ENCODE measurements around the gene TDRD10.
"Not testable (repeated sequence)": the region's sequence is repeated elsewhere in the genome, so short reads cannot be mapped to it uniquely, and the experiment has no call there.

The TDRD10 gene

DNA sequence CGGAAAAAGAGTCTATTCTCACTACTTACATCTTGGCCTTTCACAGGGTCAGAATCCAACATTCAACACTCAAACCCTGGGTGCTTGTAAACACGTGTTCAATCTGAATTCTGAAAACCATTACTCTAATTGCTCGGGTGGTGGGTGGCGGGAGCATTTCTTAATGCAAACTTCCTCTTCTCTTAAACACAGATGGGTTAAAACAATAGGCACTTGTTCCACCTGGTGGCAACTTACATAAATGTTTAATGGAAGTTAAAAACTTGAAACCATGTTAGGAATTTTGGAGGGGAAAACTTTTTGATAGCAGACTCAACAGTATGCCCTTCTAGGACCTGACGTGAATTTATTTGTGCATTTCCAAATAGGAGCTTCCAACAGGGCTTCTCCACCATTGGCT, 23.4 kb upstream of the TDRD10 start:
- no peak for DNase-seq (ENCODE audit: low read depth in 4 of 4, low spot score in 1 of 4)

GRCh38 chr1:154479764-154480421, 22.1 kb upstream of the TDRD10 start:
- DNase-seq (ENCODE audit: low read depth in 4 of 4, low spot score in 1 of 4): peak in 3 of 4 experiments; percentile 34 to 52 (median 41)

DNA sequence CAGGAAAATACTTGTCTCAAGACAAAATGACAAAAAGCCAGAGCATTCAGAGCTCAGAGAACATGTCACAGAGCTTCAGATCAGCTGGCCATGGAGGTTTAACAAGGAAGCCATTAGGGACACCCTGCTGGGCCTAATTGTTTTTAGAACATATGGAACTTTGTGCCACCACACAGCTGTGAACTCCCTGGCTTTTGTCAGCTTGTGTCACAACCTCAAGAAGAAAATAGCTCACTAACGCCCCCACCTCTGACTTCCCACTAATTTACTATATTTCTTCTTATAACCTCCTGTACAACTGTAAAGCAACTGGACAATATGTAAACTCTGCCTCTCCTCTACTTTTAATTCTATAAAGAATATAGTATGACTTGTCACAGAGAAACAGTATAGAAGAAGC, 21.0 kb upstream of the TDRD10 start:
- no peak for DNase-seq (ENCODE audit: low read depth in 4 of 4, low spot score in 1 of 4)

DNA sequence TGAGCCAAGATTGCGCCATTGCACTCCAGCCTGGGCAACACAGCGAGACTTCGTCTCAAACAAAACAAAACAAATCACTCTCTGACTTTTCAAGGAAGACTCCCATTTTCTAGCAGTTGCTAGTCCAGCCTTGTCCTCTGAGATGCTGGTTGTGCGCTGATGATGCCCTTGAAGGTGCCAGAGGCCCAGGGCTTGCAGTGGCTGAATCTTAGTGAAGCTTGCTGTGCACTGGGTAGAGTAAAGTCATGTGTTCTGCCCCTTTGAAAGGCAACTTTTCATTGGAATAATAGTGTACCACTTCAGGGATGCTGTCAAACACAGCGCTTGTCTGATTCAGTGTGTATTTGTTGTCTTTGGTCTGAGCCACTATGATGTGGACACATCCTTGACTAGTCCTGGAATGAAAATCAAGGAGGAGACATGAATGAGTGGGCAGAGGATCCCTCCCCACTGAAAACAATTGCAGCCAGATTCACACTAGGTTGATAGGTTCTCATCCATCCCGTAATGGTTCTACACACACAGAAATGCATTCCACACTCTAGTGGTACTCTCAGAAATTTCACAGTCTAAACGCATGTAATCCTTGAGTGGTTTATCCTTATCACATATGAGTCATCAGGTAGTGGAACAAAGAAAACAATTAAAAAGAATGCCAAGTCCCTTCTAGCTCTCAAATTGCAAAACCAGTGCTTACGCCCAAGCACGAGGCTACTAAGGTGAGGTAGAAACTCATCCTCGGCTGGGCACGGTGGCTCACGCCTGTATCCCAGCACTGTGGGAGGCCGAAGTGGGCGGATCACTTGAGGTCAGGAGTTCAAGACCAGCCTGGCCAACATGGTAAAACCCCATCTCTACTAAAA, 17.8 kb upstream of the TDRD10 start:
- no peak for DNase-seq (ENCODE audit: low read depth in 4 of 4, low spot score in 1 of 4)

GRCh38 chr1:154485106-154485505, 16.9 kb upstream of the TDRD10 start:
- DNase-seq (ENCODE audit: low read depth in 4 of 4, low spot score in 1 of 4): no peak

GRCh38 chr1:154485910-154486496, 16.0 kb upstream of the TDRD10 start:
- no peak for DNase-seq (ENCODE audit: low read depth in 4 of 4, low spot score in 1 of 4)

- DNase-seq (ENCODE audit: low read depth in 4 of 4, low spot score in 1 of 4): not testable (repeated sequence)
Observed at GRCh38 chr1:154486756-154487155, 15.3 kb upstream of the TDRD10 start.

GRCh38 chr1:154488922-154489321, 13.1 kb upstream of the TDRD10 start:
- DNase-seq (ENCODE audit: low read depth in 4 of 4, low spot score in 1 of 4): no peak

- DNase-seq (ENCODE audit: low read depth in 4 of 4, low spot score in 1 of 4): no peak
Observed at GRCh38 chr1:154489695-154490274, 12.2 kb upstream of the TDRD10 start.

GRCh38 chr1:154490317-154490716, 11.7 kb upstream of the TDRD10 start:
- no peak for DNase-seq (ENCODE audit: low read depth in 4 of 4, low spot score in 1 of 4)

GRCh38 chr1:154492115-154492514, 9.9 kb upstream of the TDRD10 start:
- DNase-seq (ENCODE audit: low read depth in 4 of 4, low spot score in 1 of 4): no peak

DNA sequence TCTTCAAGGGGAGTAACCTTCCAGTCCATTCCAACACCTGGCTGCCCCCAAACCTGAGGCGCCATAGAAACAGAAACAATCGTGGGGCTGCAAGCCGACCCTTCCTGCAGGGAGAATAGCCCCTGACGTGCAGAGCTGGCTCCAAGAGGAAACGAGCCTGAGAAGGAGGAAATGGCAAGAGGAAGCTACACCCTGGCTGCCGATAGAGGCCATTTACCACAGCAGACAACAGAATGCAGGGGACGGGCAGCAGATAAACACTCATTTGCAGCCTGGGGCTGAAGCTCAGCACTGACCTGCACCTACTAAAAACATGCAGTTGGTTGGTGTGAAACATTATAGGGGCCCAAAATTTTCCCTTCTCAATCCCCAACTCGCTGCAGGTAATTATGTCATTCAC, 8.7 kb upstream of the TDRD10 start:
- DNase-seq (ENCODE audit: low read depth in 4 of 4, low spot score in 1 of 4): no peak

- DNase-seq (ENCODE audit: low read depth in 4 of 4, low spot score in 1 of 4): no peak
Observed at GRCh38 chr1:154495496-154496273, 6.3 kb upstream of the TDRD10 start.

DNA sequence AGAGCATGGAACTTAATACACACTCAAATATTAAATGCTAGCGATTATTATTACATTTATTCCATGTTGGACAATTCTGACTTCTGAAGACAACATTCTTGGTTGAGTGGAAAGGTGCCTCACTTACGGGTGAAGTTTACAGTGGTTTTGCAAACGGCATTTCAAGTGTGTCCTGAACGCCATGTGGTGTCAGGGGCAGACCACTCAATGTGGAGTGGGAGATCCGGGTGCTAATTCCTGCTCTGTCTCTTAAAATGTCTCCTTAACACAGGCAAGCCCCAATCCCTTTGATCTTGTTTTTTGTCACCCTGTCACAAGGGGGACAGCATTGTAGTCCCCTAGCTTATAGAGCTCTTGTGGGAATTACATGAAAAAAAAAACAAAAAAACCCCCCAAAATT, 5.6 kb upstream of the TDRD10 start:
- DNase-seq (ENCODE audit: low read depth in 4 of 4, low spot score in 1 of 4): no peak

DNA sequence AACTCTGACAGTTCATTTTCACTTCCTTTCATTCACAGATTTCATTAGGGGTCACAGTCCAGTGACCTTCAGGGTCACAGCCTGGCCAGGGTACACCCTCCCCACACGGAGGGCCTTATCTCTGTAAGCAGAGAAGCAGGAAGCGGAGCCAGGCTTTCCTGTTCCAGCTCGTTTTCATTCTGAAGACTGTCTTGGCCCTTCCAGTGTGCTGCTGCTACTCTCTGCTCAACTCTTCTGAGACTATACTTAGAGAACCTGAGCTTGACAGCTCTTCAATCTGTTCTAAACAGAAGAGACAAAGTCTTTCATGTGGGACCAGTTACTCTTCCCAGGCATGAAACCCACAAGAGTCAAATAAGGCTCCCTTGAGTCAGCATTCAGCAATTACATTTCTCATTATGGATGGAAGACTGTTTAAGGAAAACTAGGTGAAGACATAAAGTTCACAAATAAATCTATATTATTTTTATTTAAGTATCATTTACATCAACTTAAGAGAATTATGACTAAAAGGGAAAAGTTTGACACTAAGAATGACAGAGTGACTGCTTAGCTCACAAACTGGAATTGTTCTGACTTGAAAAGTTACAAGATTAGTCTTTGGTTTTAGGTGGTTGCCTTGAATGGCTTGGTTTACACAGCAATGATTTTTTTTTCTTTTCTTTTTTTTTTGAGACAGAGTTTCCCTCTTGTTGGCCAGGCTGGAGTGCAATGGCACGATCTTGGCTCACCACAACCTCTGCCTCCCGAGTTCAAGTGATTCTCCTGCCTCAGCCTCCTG, 4.8 kb upstream of the TDRD10 start:
- DNase-seq (ENCODE audit: low read depth in 4 of 4, low spot score in 1 of 4): no peak

DNA sequence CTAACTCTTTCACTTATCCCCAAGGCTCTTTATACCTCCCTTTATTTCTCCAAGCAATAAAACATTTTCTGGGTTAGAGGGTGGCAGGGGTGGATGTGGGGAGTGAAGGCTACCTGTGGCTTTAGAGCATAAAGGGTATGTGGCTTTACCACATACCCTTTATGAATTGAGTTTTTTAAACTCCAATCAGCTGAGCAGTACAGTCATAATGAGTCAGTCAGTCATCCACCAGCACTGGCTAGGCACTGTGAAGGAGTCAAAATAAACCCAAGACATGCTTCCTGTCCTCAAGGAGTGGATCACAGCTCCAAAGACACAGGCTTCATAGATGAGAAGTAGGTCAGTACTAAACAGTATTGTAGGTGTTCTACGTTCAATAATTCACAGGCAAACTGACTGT, 2.6 kb upstream of the TDRD10 start:
- DNase-seq (ENCODE audit: low read depth in 4 of 4, low spot score in 1 of 4): no peak

DNA sequence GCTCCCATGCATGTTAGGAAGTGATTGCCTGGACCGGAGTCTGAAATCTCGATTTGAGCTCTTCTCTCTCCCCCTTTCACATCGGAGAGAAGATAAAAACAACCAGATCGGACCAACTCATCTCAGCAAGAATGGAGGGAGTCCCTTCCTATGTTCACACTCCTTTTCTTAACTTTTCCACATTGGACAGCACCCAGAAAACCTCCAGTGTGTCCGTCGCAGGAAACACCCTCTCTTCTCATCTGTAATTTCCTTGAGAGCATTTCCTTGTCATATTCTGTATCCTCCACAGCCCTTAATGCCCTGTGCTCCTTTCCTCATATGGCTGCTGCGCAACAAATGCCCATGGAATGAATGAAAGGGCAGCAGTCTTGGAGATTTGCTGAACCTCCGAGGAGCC, 1.5 kb upstream of the TDRD10 start:
- DNase-seq (ENCODE audit: low read depth in 4 of 4, low spot score in 1 of 4): no peak

- no peak for DNase-seq (ENCODE audit: low read depth in 4 of 4, low spot score in 1 of 4)
Observed at GRCh38 chr1:154501423-154502065, 475 bp upstream of the TDRD10 start.

- DNase-seq (ENCODE audit: low read depth in 4 of 4, low spot score in 1 of 4): no peak
Observed at GRCh38 chr1:154502744-154503115, 711 bp downstream of the TDRD10 start.

GRCh38 chr1:154503898-154504297, 1.9 kb downstream of the TDRD10 start:
- DNase-seq (ENCODE audit: low read depth in 4 of 4, low spot score in 1 of 4): no peak
